Caco-2 (cell line): ENCODE data around the gene COL6A2. TPM values are rescaled to one million over a fixed set of nuclear protein-coding genes. Genes with fewer than 3 reads are reported as not detected.

Experiments
- BruUV-seq: library from RNA; stranded (reverse); fragments of 400-500 nt; replicated peaks from 2 replicates; lab custom pipeline; 2021; lab: Mats Ljungman, UMichigan
- CTCF ChIA-PET: fragments of 300-600 bp; sonication (Branson Sonifier 250); formaldehyde crosslinking; loops from one replicate; lab custom pipeline; 2022; ENCODE audit warnings: antibody characterized with exemption; lab: Charles Lee
- POLR2A ChIA-PET: fragments of 300-600 bp; sonication (Branson Sonifier 250); formaldehyde crosslinking; loops from one replicate; lab custom pipeline; 2022; ENCODE audit warnings: antibody characterized with exemption; lab: Charles Lee
- DNase-seq, 2 experiments: peaks; one replicate each; pipeline versions ENCODE4 v3.0.0 to v3.0.0-alpha.2; 2020 to 2022
- H3K27me3 ChIP-seq: replicated peaks from 2 replicates; pipeline ENCODE4 v1.6.0; 2011; ENCODE audit warnings: low read length; ENCODE audit not compliant: control insufficient read depth, insufficient read depth
- H3K36me3 ChIP-seq: 2 replicates; pipeline ENCODE4 v1.5.1; 2011; ENCODE audit warnings: low read length; ENCODE audit not compliant: control insufficient read depth, insufficient read depth
- H3K4me1 ChIP-seq: fragments of 250-450 bp; sonication (Bioruptor Pico); 2 replicates; pipeline ENCODE4 v1.5.1; 2020; ENCODE audit warnings: mild to moderate bottlenecking
- H3K4me3 ChIP-seq: 2 replicates; pipeline ENCODE4 v1.5.1; 2011; ENCODE audit warnings: low read depth, mild to moderate bottlenecking, control low read depth, low read length
- H3K9me3 ChIP-seq: fragments of 250-450 bp; sonication (Bioruptor Pico); 2 replicates; pipeline ENCODE4 v1.5.1; 2020; ENCODE audit warnings: mild to moderate bottlenecking, moderate library complexity
- H3K27ac Mint-ChIP-seq: one replicate; pipeline ENCODE4 v1.8.0; 2022; ENCODE audit warnings: mixed read lengths; ENCODE audit not compliant: unreplicated experiment
- H3K27me3 Mint-ChIP-seq: one replicate; pipeline ENCODE4 v1.8.0; 2022; ENCODE audit warnings: mixed read lengths; ENCODE audit not compliant: insufficient read depth, unreplicated experiment
- H3K36me3 Mint-ChIP-seq: one replicate; pipeline ENCODE4 v1.8.0; 2022; ENCODE audit warnings: mild to moderate bottlenecking, mixed read lengths; ENCODE audit not compliant: insufficient read depth, unreplicated experiment
- H3K4me1 Mint-ChIP-seq: one replicate; pipeline ENCODE4 v1.8.0; 2022; ENCODE audit warnings: low read depth, mixed read lengths; ENCODE audit not compliant: unreplicated experiment
- H3K4me3 Mint-ChIP-seq: one replicate; pipeline ENCODE4 v1.8.0; 2022; ENCODE audit warnings: mild to moderate bottlenecking, moderate library complexity, mixed read lengths; ENCODE audit not compliant: unreplicated experiment
- H3K9me3 Mint-ChIP-seq: one replicate; pipeline ENCODE4 v1.8.0; 2022; ENCODE audit warnings: mixed read lengths; ENCODE audit not compliant: unreplicated experiment
- intact Hi-C: fragments of 100-400 bp; cut with micrococcal nuclease; formaldehyde crosslinking; loops from one replicate; pipeline ENCODE4 v1.10.0; 2022; ENCODE audit not compliant: unreplicated experiment
- total RNA-seq: library from RNA; stranded (reverse); gene quantifications from 2 replicates; pipeline ENCODE4 v1.2.3, GENCODE V29; 2022
- TF ChIP-seq, protein P1 (sequence below), 2 experiments: fragments of 200-600 bp in 1 of 2; IDR thresholded peaks; 1 replicate in 1 of 2; 2 replicates in 1 of 2; pipeline versions ENCODE4 v1.5.1 to v1.8.0; 2011 to 2022; ENCODE audit warnings: antibody characterized with exemption in 1 of 2, control low read depth in 1 of 2, inconsistent platforms in 1 of 2, low read depth in 1 of 2, low read length in 1 of 2, mild to moderate bottlenecking in 1 of 2, moderate library complexity in 1 of 2; ENCODE audit not compliant: insufficient read depth in 1 of 2, severe bottlenecking in 1 of 2, unreplicated experiment in 1 of 2

Gene COL6A2
- total RNA-seq, 1 experiment from 2014 or later, result 8.8 TPM

DNA sequence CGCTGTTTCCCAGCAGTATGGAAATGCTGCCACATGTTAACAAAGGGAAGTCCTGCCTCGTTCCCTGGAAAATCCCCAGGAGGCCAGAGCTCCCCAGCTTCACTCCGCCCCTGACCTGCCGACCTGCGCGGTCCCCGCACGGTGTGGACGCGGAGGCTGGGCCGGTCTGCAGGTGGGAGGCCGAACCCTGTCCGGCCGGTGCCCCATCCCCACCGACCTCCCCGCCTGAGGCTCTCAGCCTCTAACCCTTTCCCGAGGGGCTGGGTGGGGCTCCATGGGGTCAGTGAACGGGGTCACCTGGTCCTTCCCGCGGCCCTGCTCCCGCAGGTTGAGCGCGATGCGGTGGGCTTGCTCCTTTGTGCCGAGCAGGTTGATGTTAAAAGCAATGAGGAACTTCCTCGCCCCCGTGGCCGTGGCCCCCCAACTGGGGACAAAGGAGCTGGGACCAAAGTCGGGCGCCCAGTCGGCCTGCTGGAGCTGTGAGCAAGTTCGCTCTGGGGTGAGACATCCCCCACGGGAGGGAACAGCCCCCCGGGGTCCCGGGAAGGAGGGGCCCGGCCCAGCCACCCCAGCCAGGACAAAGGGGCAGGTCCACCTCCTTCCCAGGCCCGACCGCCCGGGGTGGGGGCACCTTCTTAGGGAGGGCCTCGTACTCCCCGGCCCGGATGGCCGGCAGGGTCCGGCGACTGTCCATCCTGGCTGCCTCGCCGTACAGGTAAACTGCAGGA is 53.5 kb downstream of the COL6A2 start:
- POLR2A ChIA-PET, result no interaction called here
- no peak overlapping the region for H3K27ac Mint-ChIP-seq

GRCh38 chr21:46151989-46152926 is 54.3 kb downstream of the COL6A2 start:
- H3K4me3 Mint-ChIP-seq, result no peak overlapping the region
- no peak for DNase-seq

More for the DNA sequence above, 53.5 kb downstream of the COL6A2 start:
- Histone ChIP-seq H3K4me1 (peaks cover 7% of the 10 kb centered on the region; the same call in 1 of the 2 replicates), H3K9me3 (no peaks in the 10 kb centered on the region), H3K4me3 (no peak overlapping the region), H3K27me3 (no peaks in the 10 kb centered on the region), H3K36me3 (no peaks in the 10 kb centered on the region)
- DNase-seq, result peak in 1 of 2 experiments; percentile 32
- no peak overlapping the region for H3K4me3 Mint-ChIP-seq
- peaks cover 4% of the 10 kb centered on the region for H3K36me3 Mint-ChIP-seq
- intact Hi-C loops, result no loop called here
- TF ChIP-seq, protein P1, sequence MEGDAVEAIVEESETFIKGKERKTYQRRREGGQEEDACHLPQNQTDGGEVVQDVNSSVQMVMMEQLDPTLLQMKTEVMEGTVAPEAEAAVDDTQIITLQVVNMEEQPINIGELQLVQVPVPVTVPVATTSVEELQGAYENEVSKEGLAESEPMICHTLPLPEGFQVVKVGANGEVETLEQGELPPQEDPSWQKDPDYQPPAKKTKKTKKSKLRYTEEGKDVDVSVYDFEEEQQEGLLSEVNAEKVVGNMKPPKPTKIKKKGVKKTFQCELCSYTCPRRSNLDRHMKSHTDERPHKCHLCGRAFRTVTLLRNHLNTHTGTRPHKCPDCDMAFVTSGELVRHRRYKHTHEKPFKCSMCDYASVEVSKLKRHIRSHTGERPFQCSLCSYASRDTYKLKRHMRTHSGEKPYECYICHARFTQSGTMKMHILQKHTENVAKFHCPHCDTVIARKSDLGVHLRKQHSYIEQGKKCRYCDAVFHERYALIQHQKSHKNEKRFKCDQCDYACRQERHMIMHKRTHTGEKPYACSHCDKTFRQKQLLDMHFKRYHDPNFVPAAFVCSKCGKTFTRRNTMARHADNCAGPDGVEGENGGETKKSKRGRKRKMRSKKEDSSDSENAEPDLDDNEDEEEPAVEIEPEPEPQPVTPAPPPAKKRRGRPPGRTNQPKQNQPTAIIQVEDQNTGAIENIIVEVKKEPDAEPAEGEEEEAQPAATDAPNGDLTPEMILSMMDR (IDR thresholded peaks at IDR 0.05; ENCODE audit: insufficient read depth in 1 of 2, low read depth in 1 of 2, low read length in 1 of 2, severe bottlenecking in 1 of 2, unreplicated experiment in 1 of 2), result no peak
- H3K4me1 Mint-ChIP-seq, result peaks cover 7% of the 10 kb centered on the region
- BruUV-seq, result no TSS peak
- CTCF ChIA-PET, result no interaction called here
- H3K9me3 Mint-ChIP-seq, result no peaks in the 10 kb centered on the region
- no peaks in the 10 kb centered on the region for H3K27me3 Mint-ChIP-seq

GRCh38 chr21:46152927-46153246 is 55.0 kb downstream of the COL6A2 start:
- TF ChIP-seq, protein P1 (IDR thresholded peaks at IDR 0.05; ENCODE audit: insufficient read depth in 1 of 2, low read depth in 1 of 2, low read length in 1 of 2, severe bottlenecking in 1 of 2, unreplicated experiment in 1 of 2), result no peak
- Mint-ChIP-seq H3K36me3 (peaks cover 7% of the 10 kb centered on the region), H3K9me3 (no peaks in the 10 kb centered on the region), H3K4me1 (peaks cover 7% of the 10 kb centered on the region), H3K27me3 (no peaks in the 10 kb centered on the region), H3K4me3 (no peak overlapping the region), H3K27ac (no peak overlapping the region)
- ChIA-PET CTCF (interaction anchor here (2.4 kb wide), 1 partner anchor 9 kb away, joined by 6 read pairs; no protein-coding TSS in a partner anchor), POLR2A (no interaction called here)
- Histone ChIP-seq H3K36me3 (no peaks in the 10 kb centered on the region), H3K9me3 (no peaks in the 10 kb centered on the region), H3K4me3 (no peak overlapping the region), H3K4me1 (no peaks in the 10 kb centered on the region), H3K27me3 (no peaks in the 10 kb centered on the region)
- intact Hi-C loops, result no loop called here
- no peak for DNase-seq
- BruUV-seq, result no TSS peak

More at GRCh38 chr21:46151989-46152926, 54.3 kb downstream of the COL6A2 start:
- H3K36me3 ChIP-seq, result no peaks in the 10 kb centered on the region
- POLR2A ChIA-PET, result no interaction called here
- no peaks in the 10 kb centered on the region for H3K9me3 ChIP-seq
- Mint-ChIP-seq H3K27me3 (no peaks in the 10 kb centered on the region), H3K36me3 (peaks cover 4% of the 10 kb centered on the region), H3K4me1 (peaks cover 7% of the 10 kb centered on the region), H3K27ac (no peak overlapping the region), H3K9me3 (no peaks in the 10 kb centered on the region)
- TF ChIP-seq, protein P1 (IDR thresholded peaks at IDR 0.05; ENCODE audit: insufficient read depth in 1 of 2, low read depth in 1 of 2, low read length in 1 of 2, severe bottlenecking in 1 of 2, unreplicated experiment in 1 of 2), result no peak
- no TSS peak for BruUV-seq
- CTCF ChIA-PET, result interaction anchor here (2.4 kb wide), 1 partner anchor 9 kb away, joined by 6 read pairs; no protein-coding TSS in a partner anchor
- peaks cover 2% of the 10 kb centered on the region; the same call in 1 of the 2 replicates for H3K4me1 ChIP-seq
- no peak overlapping the region for H3K4me3 ChIP-seq
- no peaks in the 10 kb centered on the region for H3K27me3 ChIP-seq
- intact Hi-C loops, result no loop called here
